Cortex of kidney (tissue), 1 donor: ENCODE data around the gene PXN.

Experiments
- DNase-seq: peaks from one replicate; lab custom pipeline; 2025; lab: John Stamatoyannopoulos, UW

The PXN gene

DNA sequence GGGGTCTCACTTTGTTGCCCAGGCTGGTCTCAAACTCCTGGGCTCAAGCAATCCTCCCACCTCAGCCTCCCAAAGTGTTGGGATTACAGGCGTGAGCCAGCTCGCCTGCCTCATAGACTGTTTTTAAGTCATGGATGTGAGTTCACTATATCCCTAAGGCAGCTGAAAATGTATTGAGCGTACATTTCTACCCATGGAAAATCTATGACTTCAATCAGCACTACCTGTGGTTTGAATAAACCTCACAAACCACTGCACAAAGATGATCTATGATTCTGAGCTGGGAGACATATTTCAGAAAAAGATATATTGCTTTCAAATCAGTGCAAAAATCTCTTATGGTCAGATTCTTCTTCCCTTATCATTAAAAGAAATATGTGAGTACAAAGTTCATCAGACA, 93.5 kb downstream of the PXN start:
- DNase-seq = no peak

DNA sequence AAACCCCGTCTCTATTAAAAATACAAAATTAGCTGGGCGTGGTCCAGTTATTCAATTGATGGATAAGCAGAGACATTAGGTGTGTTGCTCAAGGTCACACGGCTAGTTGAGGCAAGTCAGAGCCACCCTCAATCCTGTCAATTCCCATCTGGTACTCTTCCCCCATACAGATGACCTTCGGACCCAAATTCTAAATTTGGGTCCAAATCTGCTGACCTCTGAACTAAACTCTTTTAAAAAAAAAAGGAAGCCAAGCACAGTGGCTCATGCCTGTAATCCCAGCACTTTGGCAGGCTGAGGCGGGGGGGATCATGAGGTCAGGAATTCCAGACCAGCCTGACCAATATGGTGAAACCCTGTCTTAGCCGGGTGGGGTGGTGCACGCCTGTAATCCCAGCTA, 94.9 kb downstream of the PXN start:
- no peak for DNase-seq

DNA sequence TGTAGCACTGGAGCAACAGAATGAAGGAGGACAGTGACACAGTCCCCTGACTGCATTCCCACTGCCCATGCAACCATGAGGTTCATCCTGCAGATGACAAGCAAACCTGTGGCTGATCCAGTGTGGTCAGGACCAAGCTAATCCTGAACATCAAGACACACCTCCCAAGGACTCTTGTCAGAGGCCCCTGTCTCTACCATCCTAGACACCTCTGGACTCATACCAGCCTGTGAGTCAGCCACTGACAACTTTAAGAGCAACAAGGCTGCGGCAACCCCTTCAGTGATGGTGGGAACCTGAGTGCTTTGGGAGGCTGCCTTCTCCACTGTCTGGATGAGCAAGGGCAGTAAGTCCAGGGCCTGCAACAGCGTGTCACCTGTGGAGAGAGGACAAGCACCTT, 95.6 kb downstream of the PXN start:
- no peak for DNase-seq

DNA sequence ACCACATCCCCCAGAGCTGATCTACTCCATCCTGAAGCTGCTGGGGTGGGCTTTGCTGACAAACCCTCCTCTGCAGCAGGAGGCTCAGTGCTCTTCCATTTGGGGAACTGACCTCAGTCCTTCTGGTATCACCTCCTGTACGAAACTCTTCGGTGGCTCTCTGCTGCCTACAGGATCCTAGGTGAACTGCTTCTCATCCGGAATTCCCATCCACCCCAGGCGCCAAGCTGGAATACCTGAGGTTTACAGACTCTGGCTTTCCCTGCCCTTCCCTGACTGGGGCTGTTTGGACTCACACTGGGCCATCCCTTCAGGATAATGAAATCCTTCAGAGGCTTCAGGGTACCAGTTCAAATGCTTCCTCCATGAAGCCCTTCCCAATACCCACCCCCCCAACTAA, 97.2 kb downstream of the PXN start:
- DNase-seq = no peak

DNA sequence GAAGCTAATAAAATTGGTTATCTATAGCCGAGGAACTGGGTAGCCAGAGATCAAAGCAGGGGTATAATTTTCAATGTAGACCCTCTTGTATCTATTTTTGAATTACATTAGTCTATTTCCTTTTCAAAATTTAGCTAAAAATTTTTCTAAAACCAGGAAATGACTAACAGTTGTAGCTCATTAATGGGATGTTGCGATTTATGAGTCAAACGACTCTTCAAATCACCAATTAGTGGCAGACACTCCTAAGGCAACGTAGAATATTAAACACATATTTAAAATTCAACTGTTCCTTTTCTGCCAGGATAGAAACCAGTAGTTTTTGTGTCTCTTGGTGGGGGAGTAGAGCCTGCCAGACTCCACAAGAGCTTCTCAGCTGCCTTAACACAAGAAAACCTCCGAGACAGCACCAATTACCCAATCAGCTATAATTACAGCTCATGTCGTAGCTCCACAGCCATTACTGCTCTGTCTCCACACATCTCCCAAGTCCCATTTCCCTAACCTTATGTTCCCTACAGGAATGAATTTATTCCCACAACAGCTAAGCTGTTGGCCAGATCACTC, 97.9 kb downstream of the PXN start:
- no peak for DNase-seq

DNA sequence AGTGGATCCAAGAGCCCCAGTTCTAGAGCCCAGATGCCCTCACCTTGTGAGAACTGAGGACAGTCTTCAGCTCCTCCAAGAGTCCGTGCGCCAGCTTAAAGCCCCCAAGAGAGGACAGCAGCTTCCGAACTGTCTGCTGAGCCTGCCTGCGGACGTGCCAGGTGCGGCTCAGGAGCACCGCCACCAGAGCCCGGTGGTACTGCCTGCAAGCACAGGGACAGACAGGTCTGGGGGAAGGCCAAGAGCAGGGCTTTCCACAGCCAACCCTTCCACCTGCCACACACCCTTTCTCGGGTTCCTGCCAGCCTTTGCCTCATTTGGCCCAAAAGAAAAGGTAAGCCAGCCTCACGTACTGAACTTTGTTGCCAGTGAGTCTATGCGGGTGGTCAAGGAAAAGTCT, 101.2 kb downstream of the PXN start:
- no peak for DNase-seq

DNA sequence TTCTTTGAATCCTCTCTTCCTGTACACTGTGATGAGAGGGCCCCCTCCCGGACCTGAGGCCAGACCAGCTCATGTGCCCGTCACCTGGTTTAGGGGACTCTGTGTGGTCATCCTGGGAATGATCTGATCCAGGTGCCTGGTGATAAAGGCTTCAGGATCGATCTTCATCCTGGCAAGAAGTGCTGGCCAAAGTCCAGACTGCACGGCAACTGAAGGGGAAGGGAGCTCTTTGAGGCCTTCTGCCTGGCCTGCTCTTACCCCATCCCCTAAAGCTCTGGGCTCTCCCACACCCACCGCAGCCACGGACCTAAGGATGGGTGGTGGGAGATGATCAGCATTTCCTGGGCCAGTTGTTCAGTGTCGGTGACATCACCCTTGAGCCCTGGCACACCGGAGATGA, 102.8 kb downstream of the PXN start:
- DNase-seq = no peak

DNA sequence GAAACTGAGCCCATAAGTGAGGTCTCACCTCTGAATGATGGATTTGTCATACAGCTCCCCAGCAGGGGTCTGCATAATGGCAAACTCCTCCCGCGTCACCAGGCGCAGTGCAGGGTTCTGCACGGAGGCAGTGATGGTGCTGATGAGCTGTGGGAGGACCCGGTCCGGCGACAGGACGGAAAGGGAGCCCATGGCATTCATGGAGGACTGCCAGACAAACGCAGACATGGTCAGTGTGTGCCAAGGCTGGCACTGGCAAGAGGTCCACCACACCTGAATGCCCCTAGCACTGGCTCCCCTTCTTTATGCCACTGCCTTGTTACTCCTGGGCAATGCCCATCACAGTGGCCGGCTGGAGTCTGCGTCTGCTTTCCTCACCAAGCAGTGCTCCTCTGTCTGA, 103.7 kb downstream of the PXN start:
- DNase-seq = no peak
